Activated naive CD4-positive, alpha-beta T cell treated with Interleukin-2 at 50 U/mL for 16 hours (primary cell): ENCODE results near the gene NINJ2.
A peak's percentile ranks its signal among the peaks of the same experiment; 100 is the strongest.
"Not testable (repeated sequence)": the region's sequence is repeated elsewhere in the genome, so short reads cannot be mapped to it uniquely, and the experiment has no call there.

Experiments
- DNase-seq: peaks from one replicate; pipeline ENCODE4 v3.0.0-alpha.2; 2020

The NINJ2 gene, protein sequence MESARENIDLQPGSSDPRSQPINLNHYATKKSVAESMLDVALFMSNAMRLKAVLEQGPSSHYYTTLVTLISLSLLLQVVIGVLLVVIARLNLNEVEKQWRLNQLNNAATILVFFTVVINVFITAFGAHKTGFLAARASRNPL

DNA sequence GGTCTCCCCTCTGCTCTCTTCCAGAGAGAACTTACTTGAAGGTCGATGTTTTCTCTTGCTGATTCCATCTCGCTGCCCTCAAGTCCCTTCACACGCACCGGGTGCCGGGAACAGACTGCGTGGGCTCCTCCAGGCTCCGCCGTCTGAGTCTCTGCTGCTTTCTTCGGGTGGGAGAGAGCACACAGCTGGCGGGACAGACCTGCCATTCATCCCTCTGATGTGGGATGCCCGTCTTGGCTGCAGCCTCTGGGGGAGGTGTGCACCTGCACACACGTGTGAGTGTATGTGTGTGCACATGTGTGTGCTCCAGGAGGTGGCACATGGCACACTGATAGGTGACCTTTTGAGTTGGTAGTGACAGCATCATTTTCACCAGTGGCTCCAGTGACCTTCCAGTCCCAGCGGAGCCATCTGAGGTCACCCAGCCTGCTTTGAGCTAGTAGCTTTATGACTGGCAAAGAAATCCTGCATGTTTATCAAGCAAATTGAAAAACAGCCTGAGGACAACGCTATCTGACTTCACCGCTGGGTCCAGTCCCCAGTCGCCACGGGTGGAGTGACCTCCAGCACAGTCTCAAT, at the start of gene NINJ2:
TSS of gene NINJ2 (minus strand) at position 153 of the 579 bp plus-strand sequence. CDS start at position 68, 85 bp downstream.
- no peak for DNase-seq

DNA sequence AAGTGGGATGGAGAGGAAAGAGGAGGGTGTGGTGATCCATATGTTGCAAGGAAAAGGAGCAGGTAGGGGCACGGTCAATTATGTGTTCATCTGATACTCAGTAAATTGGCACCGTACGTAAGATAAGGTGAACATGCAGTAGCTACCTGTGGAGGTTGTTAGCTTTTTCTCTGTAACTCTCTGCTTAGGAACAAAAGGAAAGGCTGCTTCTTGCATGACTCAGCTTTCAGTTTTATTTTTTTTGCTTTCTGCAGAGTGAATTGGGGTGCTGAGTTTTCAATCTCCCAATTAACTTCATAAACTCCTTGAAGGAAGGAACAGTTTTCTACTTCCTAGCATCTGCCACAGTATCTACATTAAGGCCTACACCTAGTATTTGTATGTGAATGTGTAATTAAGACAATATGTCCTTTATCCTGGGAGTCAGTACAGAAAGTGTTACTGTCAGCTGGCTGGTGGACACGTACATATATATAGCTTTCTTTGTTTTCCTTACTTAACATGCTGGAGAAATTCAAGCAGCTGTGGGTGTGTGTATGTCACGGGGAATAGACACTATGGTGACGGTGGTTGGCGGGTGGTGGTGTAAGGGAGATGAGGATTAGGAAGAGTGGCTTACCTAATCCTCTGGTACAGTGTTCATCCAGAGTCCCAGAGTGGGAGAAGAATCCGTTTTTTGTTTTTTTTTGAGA, 49.1 kb upstream of the NINJ2 start:
- no peak for DNase-seq

DNA sequence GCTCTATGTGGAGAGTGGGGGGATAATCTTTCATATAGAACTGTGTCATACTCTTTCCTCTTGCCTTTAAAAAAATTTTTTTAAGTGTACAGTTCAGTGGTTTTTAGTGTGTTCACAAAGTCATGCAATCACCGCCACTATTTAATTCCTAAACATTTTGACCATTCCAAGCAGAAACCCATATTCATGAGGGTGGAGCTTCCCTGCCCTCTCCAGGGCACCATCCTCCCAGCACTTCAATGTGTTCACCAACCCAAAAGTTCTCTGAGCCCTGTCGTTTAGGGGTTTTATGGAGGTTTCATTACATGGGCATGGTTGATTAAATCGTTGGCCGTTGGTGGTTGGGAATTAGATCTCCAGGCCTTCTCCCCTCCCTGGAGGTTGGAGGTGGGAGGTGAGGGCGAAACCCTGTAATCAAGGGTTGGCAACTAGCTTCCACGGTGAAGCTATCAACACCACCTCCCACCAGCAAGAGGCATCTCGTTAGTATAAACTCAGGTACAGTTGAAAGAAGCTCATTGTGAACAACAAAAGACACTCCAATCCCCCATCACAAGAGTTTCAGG, 46.3 kb upstream of the NINJ2 start:
- DNase-seq: no peak

DNA sequence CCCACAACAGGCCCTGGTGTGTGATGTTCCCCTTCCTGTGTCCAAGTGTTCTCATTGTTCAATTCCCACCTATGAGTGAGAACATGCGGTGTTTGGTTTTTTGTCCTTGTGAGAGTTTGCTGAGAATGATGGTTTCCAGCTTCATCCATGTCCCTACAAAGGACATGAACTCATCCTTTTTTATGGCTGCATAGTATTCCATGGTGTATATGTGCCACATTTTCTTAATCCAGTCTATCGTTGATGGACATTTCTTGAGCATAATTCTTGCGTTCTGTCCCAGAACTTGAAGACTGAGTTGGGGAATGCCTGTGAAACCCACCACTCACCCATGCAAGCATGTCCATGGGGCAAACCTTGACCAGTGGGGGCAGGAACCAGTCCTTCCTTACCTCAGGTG, 44.8 kb upstream of the NINJ2 start:
- not testable (repeated sequence) for DNase-seq

DNA sequence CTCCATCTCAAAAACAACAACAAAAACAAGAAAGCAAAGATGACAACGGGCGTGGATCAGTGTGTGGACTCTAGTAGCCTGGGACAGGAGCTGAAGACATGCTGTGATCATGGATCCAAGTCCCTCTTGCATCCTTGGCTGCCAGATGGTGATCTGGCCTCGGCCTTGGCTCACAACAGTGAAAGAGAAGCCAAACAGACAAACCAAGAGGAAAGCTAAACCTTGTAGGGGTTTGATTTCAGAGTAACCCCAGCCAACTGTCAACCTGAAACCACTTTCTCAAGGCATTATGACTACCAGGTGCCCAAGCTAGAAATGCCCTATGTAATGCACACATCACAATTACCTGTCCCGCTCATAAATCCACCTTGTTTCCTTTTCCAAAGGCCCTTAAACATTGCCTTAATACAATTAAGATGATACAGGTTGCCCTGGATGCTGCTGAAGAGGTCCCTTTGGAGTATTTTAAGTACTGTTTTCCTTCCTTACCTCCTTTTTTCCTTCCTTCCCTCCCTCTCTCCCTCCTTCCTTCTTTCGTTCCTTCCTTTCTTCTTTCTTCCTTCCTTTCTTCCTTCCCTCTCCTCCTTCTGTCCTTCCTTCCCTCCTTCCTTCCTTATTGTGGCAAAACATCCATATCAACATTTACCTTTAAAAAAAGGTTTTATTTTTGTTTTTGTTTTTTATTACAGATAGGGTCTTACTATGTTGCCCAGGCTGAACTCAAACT, 41.4 kb upstream of the NINJ2 start:
- DNase-seq: no peak

DNA sequence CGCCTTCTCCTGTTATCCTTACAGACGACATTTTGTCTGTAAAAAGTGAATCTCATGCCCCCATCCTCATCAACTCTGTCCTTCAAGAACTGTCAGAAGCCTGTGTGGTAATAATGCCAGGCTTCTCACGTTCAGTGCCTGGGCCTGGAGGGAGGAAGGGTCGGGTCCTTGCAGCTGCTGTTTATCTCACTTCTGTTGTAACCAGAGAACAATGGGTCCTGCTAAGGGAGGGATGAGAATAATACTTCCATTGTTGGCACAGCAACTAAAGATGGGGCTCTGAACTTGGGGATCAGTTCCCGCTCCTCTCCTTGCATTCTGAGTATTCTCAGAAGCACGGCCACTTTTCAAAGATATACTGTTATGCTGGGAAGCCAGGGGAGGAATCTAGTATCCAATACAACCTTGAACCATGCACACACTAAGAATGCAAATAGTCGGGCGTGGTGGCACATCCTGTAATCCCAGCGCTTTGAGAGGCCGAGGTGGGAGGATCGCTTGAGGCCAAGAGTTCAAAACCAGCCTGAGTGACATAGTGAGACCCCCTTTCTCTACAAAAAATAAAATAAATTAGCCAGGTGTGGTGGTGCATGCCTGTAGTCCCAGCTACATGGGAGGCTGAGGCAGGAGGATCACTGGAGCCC, 38.8 kb upstream of the NINJ2 start:
- DNase-seq: no peak

DNA sequence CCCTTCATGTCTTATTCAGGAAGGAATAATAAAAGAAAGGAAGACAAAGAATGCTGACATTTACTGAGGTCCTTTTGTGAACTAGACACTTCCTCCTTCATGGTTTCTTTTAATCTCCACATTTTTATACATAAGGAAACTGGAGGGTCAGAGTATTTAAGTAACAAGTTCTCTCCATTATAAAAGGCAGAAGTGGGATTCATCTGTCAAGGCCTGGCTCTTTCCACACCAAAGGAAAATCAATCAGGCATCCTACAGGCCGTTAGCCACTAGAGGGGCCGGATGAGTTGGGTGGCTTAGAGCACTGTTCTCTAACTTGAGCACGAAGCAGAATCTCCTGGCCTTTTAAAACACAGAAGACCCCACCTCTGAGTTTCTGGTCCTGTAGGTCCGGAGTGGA, 36.8 kb upstream of the NINJ2 start:
- DNase-seq: no peak

DNA sequence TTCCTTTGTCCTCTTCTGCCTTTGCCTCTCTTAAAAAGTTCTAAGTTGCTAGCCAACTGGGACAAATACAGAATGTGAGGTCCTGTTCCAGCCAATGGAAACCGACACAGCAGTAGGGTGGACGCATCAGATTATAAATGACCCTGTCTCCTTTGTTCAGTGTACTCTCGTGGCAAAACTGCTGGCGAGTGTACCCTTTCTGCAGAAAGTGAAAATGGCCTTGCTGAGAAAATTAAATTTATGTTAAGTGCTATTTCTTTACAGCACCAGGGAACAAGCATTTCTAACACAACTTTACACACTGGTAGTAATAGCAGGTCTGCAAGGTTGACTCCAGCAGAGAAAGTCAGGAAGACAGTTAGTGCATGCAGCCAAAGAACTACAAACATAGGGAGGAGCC, 35.0 kb upstream of the NINJ2 start:
- not testable (repeated sequence) for DNase-seq

DNA sequence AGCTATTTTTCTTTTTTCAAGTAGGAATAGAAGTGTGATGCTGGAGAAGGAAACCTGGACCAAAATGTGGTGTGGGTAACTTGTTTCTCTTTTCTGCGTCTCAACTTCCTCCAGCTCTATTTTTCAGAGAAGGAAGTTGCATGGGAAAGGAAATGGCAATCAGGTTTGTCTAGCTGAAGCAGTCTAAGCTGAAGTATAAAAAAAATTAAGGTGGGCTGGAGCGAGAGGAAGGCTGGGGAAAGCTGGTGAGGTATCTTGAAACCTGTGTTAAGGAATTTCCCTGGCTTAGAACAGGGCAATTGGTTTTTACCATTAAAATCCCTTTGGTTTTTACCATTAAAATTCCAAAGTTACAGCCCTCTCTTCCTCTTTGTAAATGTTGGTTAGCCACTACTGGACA, 34.2 kb upstream of the NINJ2 start:
- DNase-seq: no peak

DNA sequence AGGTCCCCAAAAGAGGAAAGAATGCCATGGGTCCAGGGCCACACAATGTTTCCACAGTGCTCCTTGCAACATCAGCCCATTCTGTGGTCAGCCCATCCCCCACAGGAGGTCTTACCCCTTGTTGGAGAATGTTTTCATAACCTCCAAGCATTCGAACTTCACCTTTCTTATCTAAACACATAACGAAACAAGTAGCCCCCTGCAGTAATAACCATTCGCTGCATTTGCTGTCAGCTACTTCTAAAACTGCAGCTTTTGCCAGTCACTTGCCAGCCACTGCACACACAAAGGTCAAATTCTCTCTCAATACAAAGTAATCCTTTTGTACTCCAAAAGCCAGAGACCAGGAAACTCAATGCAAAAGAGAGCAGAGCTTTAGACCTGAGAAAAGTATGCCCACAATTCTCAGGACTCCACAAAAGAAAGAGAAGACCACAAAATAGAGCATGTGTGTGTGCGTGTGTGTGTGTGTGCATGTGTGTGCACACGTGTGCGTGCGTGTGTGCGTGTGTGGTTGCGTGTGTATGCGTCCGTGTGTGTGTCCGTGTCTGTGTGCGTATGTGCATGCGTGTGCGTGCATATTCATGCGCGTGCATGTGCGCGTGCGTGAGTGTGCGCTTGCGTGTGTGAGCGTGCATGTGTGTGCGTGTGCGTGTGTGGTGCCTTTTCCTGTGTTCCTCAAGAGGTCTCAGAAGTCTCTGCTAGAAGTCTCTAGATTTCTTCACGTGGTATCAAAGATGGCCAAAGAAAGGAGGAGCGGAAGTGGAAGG, 31.7 kb upstream of the NINJ2 start:
- no peak for DNase-seq

DNA sequence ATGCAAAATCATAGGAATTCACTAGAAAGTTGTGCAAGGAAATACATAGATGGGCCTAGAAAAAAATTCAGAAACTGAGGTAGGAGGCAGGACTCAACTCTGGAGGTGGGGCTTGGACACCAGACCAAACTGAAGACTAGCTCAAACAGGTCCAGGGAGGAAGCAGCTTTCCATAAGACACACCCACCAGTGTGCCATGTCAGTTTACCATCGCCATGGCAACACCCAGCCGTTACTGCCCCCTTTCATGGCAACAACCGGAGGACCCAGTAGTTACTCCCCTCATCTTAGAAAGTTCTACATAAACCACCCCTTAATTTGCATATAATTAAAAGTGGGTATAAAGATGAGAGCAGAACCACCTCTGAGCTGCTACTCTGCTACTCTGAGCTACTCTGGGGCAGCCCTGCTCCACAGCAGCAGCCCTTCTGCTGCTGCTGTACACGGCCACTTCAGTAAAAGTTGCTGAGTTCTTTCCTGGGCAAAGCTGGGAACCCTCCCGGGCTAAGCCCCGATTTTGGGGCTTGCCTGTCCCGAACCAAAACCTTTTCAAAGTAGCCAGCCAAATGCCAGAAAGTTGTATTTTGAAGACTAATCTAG, 30.8 kb upstream of the NINJ2 start:
- DNase-seq: no peak

DNA sequence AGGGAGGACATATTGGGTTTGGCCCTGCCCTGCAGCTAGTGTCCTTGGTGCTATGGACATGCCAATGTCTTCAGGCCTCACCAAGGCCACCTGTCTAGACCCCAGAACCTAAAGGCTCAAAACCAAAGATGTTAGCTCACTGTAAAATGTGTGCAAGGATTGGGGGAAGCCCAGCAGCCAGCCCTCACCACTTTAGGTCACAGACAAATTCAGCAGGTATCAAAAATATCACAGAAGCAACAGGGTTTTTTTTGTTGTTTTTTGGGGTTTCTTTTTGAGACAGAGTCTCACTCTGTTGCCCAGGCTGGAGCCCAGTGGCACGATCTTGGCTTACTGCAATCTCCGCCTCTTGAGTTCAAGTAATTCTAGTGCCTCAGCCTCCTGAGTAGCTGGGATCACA, 29.0 kb upstream of the NINJ2 start:
- no peak for DNase-seq

DNA sequence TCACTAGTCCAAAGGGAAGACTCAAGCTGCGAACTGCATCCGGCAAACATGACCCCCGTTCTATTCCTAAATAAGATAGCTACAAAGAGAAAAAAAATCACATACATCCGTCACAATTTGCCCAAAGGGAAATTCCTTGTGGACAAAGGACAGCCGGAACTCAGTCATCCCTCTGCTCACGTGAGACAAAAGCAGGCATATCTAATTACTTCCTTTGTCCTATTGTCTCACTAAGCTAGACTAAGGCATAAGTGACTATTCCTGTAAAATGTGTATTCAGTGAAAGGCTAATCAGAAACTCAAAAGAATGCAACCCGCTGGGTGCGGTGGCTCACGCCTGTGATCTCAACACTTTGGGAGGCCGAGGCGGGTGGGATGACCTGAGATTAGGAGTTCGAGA, 27.2 kb upstream of the NINJ2 start:
- DNase-seq: no peak

DNA sequence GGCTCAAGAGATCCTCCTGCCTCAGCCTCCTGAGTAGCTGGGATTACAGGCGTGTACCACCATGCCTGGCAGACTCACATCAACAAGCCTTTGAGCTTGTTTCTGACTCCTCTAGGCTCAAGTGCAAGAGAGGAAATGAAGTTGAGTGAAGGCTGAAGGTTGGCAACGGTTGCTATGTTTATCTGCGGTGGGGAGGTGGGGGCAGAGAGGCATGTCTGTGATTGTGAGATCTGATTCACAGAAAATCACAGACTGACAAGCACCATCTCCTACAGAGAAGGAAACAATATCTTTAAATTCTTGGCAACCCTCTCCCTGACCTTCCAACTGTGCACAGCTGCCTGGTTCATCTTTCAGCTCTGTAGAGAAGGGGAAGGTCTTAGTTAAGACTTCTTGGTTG, 22.1 kb upstream of the NINJ2 start:
- DNase-seq: peak; percentile 78

DNA sequence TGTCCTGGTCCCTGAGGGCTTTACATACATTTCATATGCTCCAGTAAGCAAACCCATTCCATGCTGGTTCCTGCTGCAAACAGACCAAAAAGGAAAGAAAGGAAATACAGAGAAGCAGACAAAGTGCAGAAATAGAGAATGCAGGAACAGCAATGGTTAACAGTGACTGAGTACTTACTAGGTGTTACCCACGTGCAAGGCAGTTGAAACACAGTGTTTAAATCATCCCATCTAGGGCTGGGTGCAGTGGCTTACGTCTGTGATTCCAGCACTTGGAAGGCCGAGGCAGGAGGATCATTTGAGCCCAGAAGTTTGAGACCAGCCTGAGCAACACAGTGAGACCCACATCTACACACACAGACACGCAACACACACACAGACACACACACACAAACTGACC, 21.2 kb upstream of the NINJ2 start:
- no peak for DNase-seq

DNA sequence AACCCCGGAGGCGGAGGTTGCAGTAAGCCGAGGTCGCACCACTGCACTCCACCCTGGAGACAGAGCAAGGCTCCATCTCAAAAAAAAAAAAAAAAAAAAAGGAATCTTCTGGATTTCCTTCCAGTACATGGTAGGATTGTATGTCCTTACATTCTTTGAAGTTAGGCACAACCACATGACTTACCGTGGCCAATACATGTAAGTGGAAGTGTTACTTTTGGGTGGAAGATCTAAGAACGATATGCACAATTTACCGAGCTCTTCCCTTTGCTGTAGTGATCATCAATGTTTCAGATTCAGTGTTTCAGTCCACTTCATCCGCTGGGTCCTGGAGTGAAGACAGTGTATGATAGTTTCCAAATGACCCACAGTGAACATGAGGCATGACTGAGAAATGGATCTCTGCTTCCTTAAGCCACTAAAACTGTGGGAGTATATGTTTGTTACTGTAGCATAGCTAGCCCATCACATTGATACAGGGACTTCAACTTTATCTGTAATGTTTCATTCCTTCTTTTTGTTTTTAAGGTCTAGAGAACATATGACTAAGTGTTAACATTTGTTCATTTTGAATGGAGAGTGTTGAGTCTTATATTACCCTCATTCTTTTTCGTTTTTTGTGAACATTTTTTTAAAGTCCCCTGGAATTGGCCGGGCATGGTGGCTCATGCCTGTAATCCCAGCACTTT, 18.5 kb upstream of the NINJ2 start:
- no peak for DNase-seq

DNA sequence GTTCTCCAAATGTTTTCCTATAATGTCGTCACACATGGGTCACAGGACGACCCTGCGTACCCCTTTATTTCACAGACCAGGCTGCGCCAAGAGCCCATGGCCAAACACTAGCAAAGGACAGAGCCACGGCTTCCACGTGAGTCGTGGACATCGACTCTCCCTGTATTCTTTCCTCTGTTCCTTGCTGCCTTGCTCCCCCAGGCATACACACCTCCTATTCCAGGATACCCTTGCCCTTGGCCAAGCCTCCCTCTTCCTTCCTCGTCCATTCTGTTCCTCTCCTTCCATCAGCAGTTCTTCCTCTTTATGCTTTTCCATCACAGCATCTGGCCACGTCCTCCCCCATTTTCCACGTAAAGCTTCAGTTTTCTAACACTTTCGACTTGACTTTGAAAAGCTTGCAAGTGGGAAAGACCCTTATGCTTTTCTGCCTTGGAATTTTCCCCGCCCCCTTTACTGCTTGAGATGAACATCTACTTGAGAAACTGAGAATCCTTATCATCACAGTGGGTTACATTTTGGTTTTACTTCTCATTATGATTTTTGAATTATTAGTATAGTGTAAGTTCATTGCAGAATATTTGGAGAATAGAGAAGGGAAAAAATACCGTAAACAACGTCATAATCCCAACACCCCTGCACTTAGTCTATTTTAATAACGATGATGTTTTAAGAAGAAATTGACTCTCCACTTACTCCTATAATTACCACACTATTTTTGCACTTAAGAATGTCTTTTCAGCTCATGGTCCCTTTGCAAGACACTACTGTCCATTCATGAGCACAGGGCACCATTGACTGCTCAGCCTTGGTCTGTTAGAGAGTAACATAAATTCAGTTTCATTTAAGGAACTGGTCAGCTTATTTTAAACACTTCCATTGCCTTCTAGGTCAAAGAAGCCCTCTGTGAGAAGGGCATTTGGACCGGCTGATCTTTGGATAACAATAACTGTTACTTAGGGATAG, 15.8 kb upstream of the NINJ2 start:
- peak; percentile 30 for DNase-seq

DNA sequence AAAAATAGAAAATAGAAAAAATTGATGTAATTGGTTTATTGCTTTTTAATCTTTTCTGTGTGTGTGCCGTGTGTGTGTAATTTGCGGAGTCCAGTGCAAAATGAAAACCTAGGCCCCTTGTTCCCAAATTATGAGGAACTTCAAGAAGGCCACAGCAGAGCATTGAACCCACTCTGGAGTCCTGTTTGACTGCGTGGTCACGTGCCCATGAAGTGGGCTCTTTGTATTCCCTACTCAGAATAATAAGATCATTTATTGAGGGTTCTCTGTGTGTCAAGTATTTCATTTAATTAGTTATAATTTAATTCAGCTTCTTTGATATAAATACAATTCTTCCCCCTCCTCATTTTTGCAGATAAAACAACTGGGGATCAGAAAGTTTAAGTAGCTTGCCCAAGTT, 12.3 kb upstream of the NINJ2 start:
- no peak for DNase-seq

DNA sequence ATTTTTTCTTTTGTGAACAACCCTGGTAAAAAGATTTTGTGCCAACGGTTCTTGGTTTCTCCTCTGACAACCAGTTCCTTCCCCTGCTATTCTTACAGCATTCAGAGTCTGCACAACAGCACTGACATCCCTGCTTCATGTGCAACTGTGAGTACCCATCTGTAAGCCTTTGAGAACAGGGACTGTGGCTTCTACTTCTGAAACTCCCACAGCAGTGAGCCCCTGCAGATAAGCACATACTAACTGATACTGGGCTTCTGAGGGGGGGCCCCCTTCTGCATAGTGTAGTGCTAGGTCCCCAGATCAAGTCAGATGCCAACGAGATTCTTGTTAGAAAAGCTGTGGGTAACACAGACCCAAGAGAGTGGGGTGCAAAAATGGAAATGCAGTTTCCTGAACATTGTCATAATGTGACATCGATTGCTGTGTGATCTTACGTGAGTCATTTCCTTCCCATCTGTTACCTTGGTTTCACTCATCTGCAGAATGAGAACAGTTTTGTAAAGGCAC, 11.1 kb upstream of the NINJ2 start:
- DNase-seq: peak; percentile 84

DNA sequence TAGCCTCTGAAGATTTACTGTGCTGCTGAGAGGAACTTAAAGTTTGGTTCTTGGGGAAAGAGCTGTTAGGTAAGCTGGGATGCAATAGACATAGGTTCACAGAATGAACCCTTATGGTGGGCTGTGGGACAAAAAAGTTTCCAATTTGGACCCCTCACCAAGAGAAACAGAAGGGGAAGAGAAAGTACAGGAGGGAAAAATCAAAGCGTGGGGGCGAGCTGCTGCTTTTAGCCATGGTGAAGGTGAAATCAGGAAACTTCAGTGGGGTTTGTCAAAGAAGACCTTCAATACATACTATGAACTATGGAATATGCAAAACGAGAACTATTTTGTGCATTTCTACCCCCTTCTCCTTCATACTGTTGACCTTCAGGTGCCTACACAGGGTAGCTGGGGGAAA, 10.6 kb upstream of the NINJ2 start:
- no peak for DNase-seq
